NB4 (cell line): ENCODE measurements around the gene BTF3.

ENCODE experiments used
- DNase-seq: peaks from one replicate; pipeline ENCODE4 v3.0.0; 2010; ENCODE audit warnings: low read depth
- H3K4me3 ChIP-seq: one replicate; pipeline ENCODE4 v1.5.1; 2011; ENCODE audit warnings: mild to moderate bottlenecking, low read depth, low read length, moderate library complexity
- CTCF ChIP-seq: IDR thresholded peaks from one replicate; pipeline ENCODE4 v1.5.1; 2012; ENCODE audit warnings: low read depth, low read length
- MAX ChIP-seq: IDR thresholded peaks from 2 replicates; pipeline ENCODE4 v1.6.1; 2011; ENCODE audit warnings: low read depth, low read length
- MYC ChIP-seq: IDR thresholded peaks from 2 replicates; pipeline ENCODE4 v1.6.1; 2011; ENCODE audit warnings: low read depth, low read length
- POLR2A ChIP-seq: IDR thresholded peaks from 2 replicates; pipeline ENCODE4 v1.6.1; 2011; ENCODE audit warnings: mild to moderate bottlenecking; ENCODE audit not compliant: insufficient read length; ENCODE audit errors: extremely low read depth

The BTF3 gene

DNA sequence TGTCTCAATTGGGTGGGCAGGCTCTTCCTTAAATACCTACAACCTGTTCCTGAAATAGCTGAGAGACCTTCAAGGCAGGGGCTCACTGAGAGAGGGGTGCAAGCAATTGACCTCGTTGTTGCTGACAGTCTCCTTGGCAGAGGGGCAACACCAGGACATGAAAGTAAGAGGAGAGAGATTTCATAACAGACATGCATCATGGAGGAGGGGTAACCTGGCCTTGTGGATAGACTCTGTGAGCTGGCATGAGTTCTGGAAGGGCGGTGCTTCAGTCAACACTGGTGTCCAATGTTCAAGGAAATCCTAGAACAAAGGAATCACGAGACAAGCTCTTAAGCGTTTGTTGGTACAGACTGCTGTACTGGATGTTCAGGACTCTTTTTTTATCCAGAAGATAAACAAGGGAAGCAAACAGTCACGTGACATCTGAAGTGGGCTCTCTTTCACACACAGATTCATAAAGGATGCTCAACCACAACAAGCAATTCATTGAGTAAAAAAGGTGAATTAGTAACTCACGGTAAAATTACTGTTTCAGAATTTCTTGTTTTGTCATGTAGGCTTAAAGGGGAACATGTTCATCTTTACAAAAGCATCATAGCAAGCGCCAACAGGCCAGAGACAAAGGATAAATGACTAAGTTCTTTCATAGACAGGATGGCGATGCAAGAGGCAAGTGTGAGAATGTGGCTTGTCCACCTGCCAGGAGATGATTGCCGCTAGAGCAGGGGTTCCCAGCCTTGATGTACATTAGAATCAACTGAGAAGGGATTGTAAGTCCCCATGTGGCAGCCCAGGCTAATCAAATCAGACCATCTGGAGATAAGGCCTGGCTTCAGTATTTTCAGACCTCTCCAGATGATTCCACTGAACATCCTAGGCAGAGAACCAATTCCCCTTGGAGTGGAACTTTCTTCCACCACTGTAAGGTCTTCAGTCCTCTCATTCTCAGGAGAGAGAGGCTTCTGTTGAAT is 46.5 kb downstream of the BTF3 start:
- TF ChIP-seq CTCF (no peak), MAX (no peak), POLR2A (no peak), MYC (no peak)
- no peak overlapping the region for H3K4me3 ChIP-seq
- no peak for DNase-seq

GRCh38 chr5:73545403-73545779 is 47.1 kb downstream of the BTF3 start:
- TF ChIP-seq MAX (no peak), POLR2A (no peak), CTCF (no peak), MYC (no peak)
- no peak overlapping the region for H3K4me3 ChIP-seq
- no peak for DNase-seq

DNA sequence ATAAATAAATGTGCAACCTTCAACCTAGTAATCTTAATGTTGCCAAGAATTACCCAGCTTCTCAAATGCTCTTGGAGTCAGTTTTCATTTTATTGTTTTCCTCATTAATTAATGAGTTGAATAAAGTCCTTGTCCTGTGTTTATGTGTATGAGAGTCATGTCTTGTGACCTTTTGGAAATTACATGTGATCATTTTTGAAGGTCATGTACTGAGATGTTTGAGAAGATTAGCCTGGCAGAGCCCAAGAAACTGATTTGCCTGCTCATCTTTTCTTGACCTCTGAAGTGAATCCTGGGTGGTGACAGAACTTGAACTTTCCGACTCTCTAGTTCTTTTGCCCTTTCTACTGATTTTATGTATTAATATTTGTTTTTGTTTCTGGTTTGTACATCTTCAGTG is 51.8 kb downstream of the BTF3 start:
- TF ChIP-seq MAX, result no peak
- TF ChIP-seq CTCF, result no peak
- TF ChIP-seq MYC, result no peak
- TF ChIP-seq POLR2A, result no peak
- H3K4me3 ChIP-seq, result no peak overlapping the region
- DNase-seq, result no peak

GRCh38 chr5:73552642-73553041 is 54.4 kb downstream of the BTF3 start:
- H3K4me3 ChIP-seq, result no peak overlapping the region
- no peak for TF ChIP-seq POLR2A
- DNase-seq, result no peak
